GM19043 (cell line): ENCODE data around the gene TBC1D22A.
"Not testable (repeated sequence)": the region's sequence is repeated elsewhere in the genome, so short reads cannot be mapped to it uniquely, and the experiment has no call there.

ENCODE experiments used
- ATAC-seq: cut with Tn5 transposase; IDR thresholded peaks from one replicate; pipeline ENCODE4 v1.9.1; 2021; ENCODE audit warnings: low read depth; ENCODE audit not compliant: unreplicated experiment

TBC1D22A gene

GRCh38 chr22:47166446-47167016, 404.1 kb downstream of the TBC1D22A start:
- ATAC-seq: no peak

GRCh38 chr22:47167056-47167455, 404.6 kb downstream of the TBC1D22A start:
- ATAC-seq: no peak

GRCh38 chr22:47167921-47168320, 405.5 kb downstream of the TBC1D22A start:
- ATAC-seq: not testable (repeated sequence)

- no peak for ATAC-seq
These were observed 406.0 kb downstream of the TBC1D22A start for GRCh38 chr22:47168441-47168840.

- no peak for ATAC-seq
These were observed 406.7 kb downstream of the TBC1D22A start for GRCh38 chr22:47168900-47169800.

- no peak for ATAC-seq
These were observed 407.3 kb downstream of the TBC1D22A start for GRCh38 chr22:47169801-47170140.

GRCh38 chr22:47170511-47171440, 408.3 kb downstream of the TBC1D22A start:
- not testable (repeated sequence) for ATAC-seq

- ATAC-seq: no peak
These were observed 409.2 kb downstream of the TBC1D22A start for GRCh38 chr22:47171441-47172221.

GRCh38 chr22:47172771-47173534, 410.5 kb downstream of the TBC1D22A start:
- no peak for ATAC-seq

GRCh38 chr22:47173535-47174021, 411.1 kb downstream of the TBC1D22A start:
- no peak for ATAC-seq

GRCh38 chr22:47174096-47174495, 411.6 kb downstream of the TBC1D22A start:
- no peak for ATAC-seq

- no peak for ATAC-seq
These were observed 412.2 kb downstream of the TBC1D22A start for GRCh38 chr22:47174671-47175112.

- ATAC-seq: no peak
These were observed 412.9 kb downstream of the TBC1D22A start for GRCh38 chr22:47175151-47176025.

- ATAC-seq: no peak
These were observed 413.6 kb downstream of the TBC1D22A start for GRCh38 chr22:47176026-47176389.

- ATAC-seq: no peak
These were observed 414.3 kb downstream of the TBC1D22A start for GRCh38 chr22:47176573-47177333.

GRCh38 chr22:47177334-47177815, 414.9 kb downstream of the TBC1D22A start:
- ATAC-seq: no peak

GRCh38 chr22:47178339-47178738, 415.9 kb downstream of the TBC1D22A start:
- ATAC-seq: no peak
